ENCODE data around the gene EVX2.

GRCh38 chr2:176094349-176094748, 10.6 kb upstream of the EVX2 start:
- no peak for TF ChIP-seq CTCF (IDR thresholded peaks at IDR 0.05; ENCODE audit: borderline replicate concordance, extremely low read depth, low read length, poor library complexity, severe bottlenecking)
- TF ChIP-seq EZH2 (IDR thresholded peaks at IDR 0.05; ENCODE audit: borderline replicate concordance, low read depth, low read length, severe bottlenecking) = no peak

All from DND-41 (cell line).